Cerebellar cortex (tissue), 1 donor: ENCODE measurements around the gene AKAP8L.
"Not testable (repeated sequence)": the region's sequence is repeated elsewhere in the genome, so short reads cannot be mapped to it uniquely, and the experiment has no call there.

Source experiments
- DNase-seq: peaks from one replicate; pipeline ENCODE4 v3.0.0-alpha.2; 2015; ENCODE audit warnings: low spot score

AKAP8L gene

GRCh38 chr19:15379083-15379998 is 39.4 kb downstream of the AKAP8L start, which contains the start of gene AKAP8:
TSS of gene AKAP8 (minus strand) at chr19:15379787. CDS start at chr19:15379731, 56 bp downstream.
- peak; percentile 98 for DNase-seq

GRCh38 chr19:15378534-15379082 is 40.2 kb downstream of the AKAP8L start:
- peak; percentile 56 for DNase-seq

GRCh38 chr19:15374796-15375440 is 43.9 kb downstream of the AKAP8L start:
- peak; percentile 70 for DNase-seq

- DNase-seq = peak; percentile 25
Observed at GRCh38 chr19:15374105-15374651, 44.6 kb downstream of the AKAP8L start.

GRCh38 chr19:15373644-15374043 is 45.1 kb downstream of the AKAP8L start:
- no peak for DNase-seq

- no peak for DNase-seq
Observed at GRCh38 chr19:15372891-15373301, 45.9 kb downstream of the AKAP8L start.

- DNase-seq = no peak
Observed at GRCh38 chr19:15372470-15372869, 46.3 kb downstream of the AKAP8L start.

GRCh38 chr19:15371786-15372380 is 46.9 kb downstream of the AKAP8L start:
- DNase-seq = peak; percentile 23

- DNase-seq = no peak
Observed at GRCh38 chr19:15371119-15371518, 47.7 kb downstream of the AKAP8L start.

DNA sequence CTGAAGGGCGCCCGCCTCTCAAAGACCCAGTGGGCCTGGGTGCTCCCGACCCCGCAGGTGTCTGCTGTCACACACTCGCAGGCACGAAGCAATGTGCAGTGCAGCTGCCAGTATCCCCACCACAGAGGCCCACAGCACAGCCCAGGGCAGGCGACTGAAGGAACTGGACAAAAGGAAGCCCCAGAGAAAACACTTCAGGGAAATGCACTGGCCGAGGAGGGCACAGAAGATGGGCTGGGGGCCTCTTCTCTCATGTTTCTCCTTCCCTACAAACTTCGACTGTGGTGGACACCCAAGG is 49.2 kb downstream of the AKAP8L start:
- no peak for DNase-seq

- DNase-seq = no peak
Observed at GRCh38 chr19:15368798-15369593, 49.8 kb downstream of the AKAP8L start.

DNA sequence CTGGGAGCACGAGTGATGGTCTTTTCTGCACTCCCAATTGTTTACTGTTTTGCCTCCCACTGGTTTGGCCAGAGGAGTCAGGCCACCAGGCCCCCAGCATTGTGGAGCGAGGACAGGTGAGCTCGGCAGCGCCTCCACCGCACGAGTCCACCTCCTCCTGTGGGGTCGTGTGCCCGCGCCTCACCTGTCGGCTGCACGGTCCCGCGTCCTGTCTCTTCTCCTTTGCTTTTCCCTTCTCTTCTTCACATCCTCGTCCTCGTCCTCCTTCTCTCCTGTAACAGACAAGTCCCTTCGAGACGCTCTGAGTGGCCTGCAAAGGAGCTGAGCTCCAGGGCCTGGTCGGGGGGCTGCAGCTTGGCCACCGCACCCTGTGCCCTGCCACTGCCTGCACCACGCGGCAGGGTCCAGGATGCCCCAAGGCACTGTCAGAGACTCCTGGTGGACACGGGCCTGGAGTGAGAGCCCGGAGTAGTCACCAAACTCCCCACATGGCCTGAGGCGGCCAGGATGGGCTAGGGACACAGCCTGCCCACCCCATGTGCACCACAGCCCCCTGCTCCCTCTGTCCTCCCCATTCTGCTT is 50.6 kb downstream of the AKAP8L start:
- no peak for DNase-seq

- no peak for DNase-seq
Observed at GRCh38 chr19:15367439-15367838, 51.3 kb downstream of the AKAP8L start.

GRCh38 chr19:15365264-15365663 is 53.5 kb downstream of the AKAP8L start:
- DNase-seq = no peak

- not testable (repeated sequence) for DNase-seq
Observed at GRCh38 chr19:15363791-15364190, 55.0 kb downstream of the AKAP8L start.

- DNase-seq = not testable (repeated sequence)
Observed at GRCh38 chr19:15363048-15363447, 55.7 kb downstream of the AKAP8L start.

GRCh38 chr19:15360015-15360414 is 58.8 kb downstream of the AKAP8L start:
- DNase-seq = not testable (repeated sequence)

- DNase-seq = no peak
Observed at GRCh38 chr19:15358918-15359317, 59.9 kb downstream of the AKAP8L start.

DNA sequence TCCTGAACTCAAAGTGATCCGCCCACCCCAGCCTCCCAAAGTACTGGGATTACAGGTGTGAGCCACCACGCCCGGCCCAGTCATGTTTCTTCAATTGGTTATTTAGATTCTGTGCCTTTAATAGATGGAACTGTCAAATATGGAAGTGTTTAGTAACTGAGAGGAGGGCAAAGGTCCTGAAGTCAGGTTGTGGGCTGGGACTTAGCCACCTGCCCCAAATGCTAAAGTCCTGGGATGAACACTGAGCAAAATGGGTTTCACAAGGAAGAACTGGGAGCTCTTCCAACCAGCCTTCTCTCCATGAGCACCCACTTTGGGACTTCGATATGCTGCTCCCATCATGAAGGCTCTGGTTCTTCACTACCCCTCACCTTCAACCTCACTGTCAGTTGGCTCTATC is 60.9 kb downstream of the AKAP8L start:
- no peak for DNase-seq

GRCh38 chr19:15354566-15355296 is 64.1 kb downstream of the AKAP8L start:
- DNase-seq = no peak
